Erythroblast (primary cell): ENCODE results near the gene OR2B2.

ENCODE experiments used
- GATA1 ChIP-seq: IDR thresholded peaks from 2 replicates; pipeline ENCODE4 v1.6.1; 2011; ENCODE audit warnings: low read depth, mild to moderate bottlenecking, control low read depth, low read length, moderate library complexity
- POLR2A ChIP-seq: IDR thresholded peaks from 2 replicates; pipeline ENCODE4 v1.6.1; 2011; ENCODE audit warnings: mild to moderate bottlenecking, low read length

GRCh38 chr6:27867945-27868300 is 44.3 kb downstream of the OR2B2 start:
- no peak for TF ChIP-seq POLR2A
- no peak for TF ChIP-seq GATA1
